GM19397 (cell line): ENCODE data around the gene HEXD.

Experiments used
- ATAC-seq: cut with Tn5 transposase; IDR thresholded peaks from one replicate; pipeline ENCODE4 v1.9.1; 2021; ENCODE audit warnings: mild to moderate bottlenecking, moderate library complexity; ENCODE audit not compliant: unreplicated experiment

HEXD gene

GRCh38 chr17:82486231-82487094 lies 68.3 kb downstream of the HEXD start:
- no peak for ATAC-seq

GRCh38 chr17:82487910-82488309 lies 69.8 kb downstream of the HEXD start:
- ATAC-seq: no peak

- ATAC-seq: no peak
Measured at GRCh38 chr17:82489117-82489516, 71.0 kb downstream of the HEXD start.

- no peak for ATAC-seq
Measured at GRCh38 chr17:82489851-82490511, 71.8 kb downstream of the HEXD start.

- ATAC-seq: no peak
Measured at GRCh38 chr17:82490512-82491195, 72.5 kb downstream of the HEXD start.

- ATAC-seq: no peak
Measured at GRCh38 chr17:82491196-82491530, 73.0 kb downstream of the HEXD start.

- no peak for ATAC-seq
Measured at GRCh38 chr17:82491533-82491932, 73.4 kb downstream of the HEXD start.
